DOHH2 (cell line): ENCODE measurements around the gene CCDC24.

Experiments used
- H3F3A ChIP-seq: fragments of 200-600 bp; sonication (generic), shearing (Covaris generic); 2 replicates; pipeline ENCODE4 v1.6.0; 2016; ENCODE audit warnings: antibody characterized with exemption, mild to moderate bottlenecking; ENCODE audit not compliant: control insufficient read depth, insufficient read depth
- H3K27ac ChIP-seq: fragments of 200-600 bp; sonication (generic); 2 replicates; pipeline ENCODE4 v1.5.1; 2014; ENCODE audit warnings: low read depth, mild to moderate bottlenecking, low read length, moderate library complexity
- H3K27me3 ChIP-seq: fragments of 200-600 bp; sonication (generic); 2 replicates; pipeline ENCODE4 v1.6.1; 2014; ENCODE audit warnings: mild to moderate bottlenecking, low read length, mixed read lengths; ENCODE audit not compliant: control insufficient read depth
- H3K36me3 ChIP-seq: fragments of 200-600 bp; sonication (generic); 2 replicates; pipeline ENCODE4 v1.6.1; 2014; ENCODE audit warnings: mild to moderate bottlenecking, low read length, moderate library complexity, mixed read lengths; ENCODE audit not compliant: control insufficient read depth
- H3K4me1 ChIP-seq: fragments of 200-600 bp; sonication (generic); 2 replicates; pipeline ENCODE4 v1.6.1; 2014; ENCODE audit warnings: mild to moderate bottlenecking, low read length, mixed read lengths; ENCODE audit not compliant: control insufficient read depth
- H3K4me2 ChIP-seq: fragments of 200-600 bp; sonication (generic); 2 replicates; pipeline ENCODE4 v1.6.0; 2014; ENCODE audit warnings: mild to moderate bottlenecking, low read length, moderate library complexity
- H3K4me3 ChIP-seq: fragments of 200-600 bp; sonication (generic); 2 replicates; pipeline ENCODE4 v1.5.1; 2014; ENCODE audit warnings: mild to moderate bottlenecking, low read length, mixed read lengths
- H3K79me2 ChIP-seq: fragments of 200-600 bp; sonication (generic); 2 replicates; pipeline ENCODE4 v1.6.1; 2014; ENCODE audit warnings: mild to moderate bottlenecking, low read length, mixed read lengths; ENCODE audit not compliant: control insufficient read depth
- H3K9me2 ChIP-seq: fragments of 200-600 bp; sonication (generic); replicated peaks from 2 replicates; pipeline ENCODE4 v1.6.1; 2014; ENCODE audit warnings: mild to moderate bottlenecking, low read length, mixed read lengths; ENCODE audit not compliant: control insufficient read depth
- H3K9me3 ChIP-seq: fragments of 200-600 bp; sonication (generic); 2 replicates; pipeline ENCODE4 v1.6.1; 2014; ENCODE audit warnings: antibody characterized with exemption, low read length, mixed read lengths; ENCODE audit not compliant: control insufficient read depth, insufficient read depth
- H4K20me1 ChIP-seq: fragments of 200-600 bp; sonication (generic); 2 replicates; pipeline ENCODE4 v1.6.0; 2014; ENCODE audit warnings: low read depth, mild to moderate bottlenecking, antibody characterized with exemption, low read length, moderate library complexity; ENCODE audit not compliant: control insufficient read depth, insufficient read depth
- EZH2phosphoT487 ChIP-seq: fragments of 200-600 bp; sonication (generic); IDR thresholded peaks from 2 replicates; pipeline ENCODE4 v1.6.1; 2017; ENCODE audit warnings: borderline replicate concordance, mild to moderate bottlenecking, antibody characterized with exemption, low read length, moderate library complexity, mixed read lengths
- TF ChIP-seq, protein P1 (sequence below): fragments of 200-600 bp; sonication (generic); IDR thresholded peaks from one replicate; pipeline ENCODE4 v1.5.1; 2014; ENCODE audit warnings: antibody characterized with exemption, mild to moderate bottlenecking, low read depth, low read length; ENCODE audit not compliant: poor library complexity, severe bottlenecking

Gene CCDC24

DNA sequence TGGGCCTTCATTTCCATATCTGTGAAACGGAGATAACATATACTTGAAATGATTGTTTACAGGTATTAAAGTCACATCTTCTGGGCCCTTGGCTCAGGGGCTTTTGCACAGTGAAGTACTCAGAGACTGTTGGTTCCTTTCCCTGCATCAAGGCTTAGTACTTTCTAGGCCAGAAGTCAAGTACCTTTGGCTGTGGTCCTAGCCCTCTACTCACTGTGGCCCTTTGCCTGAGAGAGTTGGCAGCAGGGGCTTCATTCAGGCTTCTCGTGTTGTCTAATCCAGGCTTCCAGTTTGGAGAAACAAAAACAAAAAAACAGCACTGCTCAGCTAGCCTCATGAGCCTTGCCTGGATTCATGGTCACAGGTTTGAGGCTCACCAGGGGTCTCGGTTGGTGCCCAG lies 29.7 kb upstream of the CCDC24 start:
- H3K27ac ChIP-seq, result no peak overlapping the region
- no peaks in the 10 kb centered on the region for H3K27me3 ChIP-seq
- H3K9me3 ChIP-seq, result no peaks in the 10 kb centered on the region
- H3K79me2 ChIP-seq, result no peaks in the 10 kb centered on the region
- H4K20me1 ChIP-seq, result no peaks in the 10 kb centered on the region
- H3K4me2 ChIP-seq, result no peak overlapping the region
- H3K4me3 ChIP-seq, result no peak overlapping the region
- no peaks in the 10 kb centered on the region for H3K4me1 ChIP-seq
- H3K36me3 ChIP-seq, result peaks cover 24% of the 10 kb centered on the region
- no peaks in the 10 kb centered on the region for H3K9me2 ChIP-seq
- H3F3A ChIP-seq, result no peaks in the 10 kb centered on the region
- no peak for TF ChIP-seq EZH2phosphoT487
- TF ChIP-seq, protein P1, sequence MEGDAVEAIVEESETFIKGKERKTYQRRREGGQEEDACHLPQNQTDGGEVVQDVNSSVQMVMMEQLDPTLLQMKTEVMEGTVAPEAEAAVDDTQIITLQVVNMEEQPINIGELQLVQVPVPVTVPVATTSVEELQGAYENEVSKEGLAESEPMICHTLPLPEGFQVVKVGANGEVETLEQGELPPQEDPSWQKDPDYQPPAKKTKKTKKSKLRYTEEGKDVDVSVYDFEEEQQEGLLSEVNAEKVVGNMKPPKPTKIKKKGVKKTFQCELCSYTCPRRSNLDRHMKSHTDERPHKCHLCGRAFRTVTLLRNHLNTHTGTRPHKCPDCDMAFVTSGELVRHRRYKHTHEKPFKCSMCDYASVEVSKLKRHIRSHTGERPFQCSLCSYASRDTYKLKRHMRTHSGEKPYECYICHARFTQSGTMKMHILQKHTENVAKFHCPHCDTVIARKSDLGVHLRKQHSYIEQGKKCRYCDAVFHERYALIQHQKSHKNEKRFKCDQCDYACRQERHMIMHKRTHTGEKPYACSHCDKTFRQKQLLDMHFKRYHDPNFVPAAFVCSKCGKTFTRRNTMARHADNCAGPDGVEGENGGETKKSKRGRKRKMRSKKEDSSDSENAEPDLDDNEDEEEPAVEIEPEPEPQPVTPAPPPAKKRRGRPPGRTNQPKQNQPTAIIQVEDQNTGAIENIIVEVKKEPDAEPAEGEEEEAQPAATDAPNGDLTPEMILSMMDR, result no peak

DNA sequence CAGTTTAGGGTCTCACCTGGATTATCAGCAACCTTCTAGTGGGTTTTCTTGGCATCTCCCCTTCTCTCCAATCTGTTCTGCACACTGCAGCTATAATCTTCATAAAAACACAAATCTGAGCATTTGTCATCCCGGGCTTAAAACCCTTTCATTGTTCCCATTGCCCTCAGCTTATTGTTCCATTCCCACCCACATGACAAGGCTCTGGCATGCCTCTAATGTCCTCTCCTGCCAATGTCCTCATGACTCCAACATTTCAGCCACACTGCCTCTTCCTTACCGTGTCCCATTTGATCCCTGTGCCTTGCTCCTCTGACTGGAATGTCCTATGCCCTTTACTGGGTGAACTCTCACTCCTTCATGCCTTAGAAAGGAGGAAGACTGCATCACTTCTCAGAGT lies 29.1 kb upstream of the CCDC24 start:
- Histone ChIP-seq H3K27ac (no peak overlapping the region), H3K4me3 (no peak overlapping the region), H3K9me3 (no peaks in the 10 kb centered on the region), H4K20me1 (no peaks in the 10 kb centered on the region), H3F3A (no peaks in the 10 kb centered on the region), H3K36me3 (peaks cover 22% of the 10 kb centered on the region), H3K4me1 (no peaks in the 10 kb centered on the region), H3K4me2 (no peak overlapping the region), H3K9me2 (no peaks in the 10 kb centered on the region), H3K27me3 (no peaks in the 10 kb centered on the region), H3K79me2 (no peaks in the 10 kb centered on the region)
- TF ChIP-seq, protein P1, result no peak
- no peak for TF ChIP-seq EZH2phosphoT487

DNA sequence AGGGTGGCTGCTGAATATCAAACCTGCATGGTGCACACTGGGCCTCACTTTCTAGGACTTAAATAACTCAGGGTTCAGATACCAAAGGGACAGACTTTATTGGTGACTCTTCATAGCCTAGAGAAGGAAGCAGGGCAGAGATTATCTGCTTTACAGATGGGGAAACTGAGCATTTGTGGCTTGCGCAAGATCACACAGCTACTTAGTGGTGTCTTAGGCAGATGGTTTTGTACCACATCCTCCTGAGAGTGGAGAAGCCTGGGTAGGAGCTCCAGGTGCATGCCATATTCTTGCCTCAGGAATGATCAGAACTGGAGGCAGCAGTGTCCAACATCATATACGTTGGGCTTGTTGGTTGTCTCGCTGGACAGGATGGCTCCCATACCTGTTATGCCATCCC lies 28.4 kb upstream of the CCDC24 start:
- Histone ChIP-seq H4K20me1 (no peaks in the 10 kb centered on the region), H3F3A (no peaks in the 10 kb centered on the region), H3K36me3 (peaks cover 16% of the 10 kb centered on the region; the same call in 1 of the 2 replicates), H3K27me3 (no peaks in the 10 kb centered on the region), H3K79me2 (no peaks in the 10 kb centered on the region), H3K9me3 (no peaks in the 10 kb centered on the region), H3K4me3 (no peak overlapping the region), H3K4me1 (no peaks in the 10 kb centered on the region), H3K4me2 (no peak overlapping the region), H3K9me2 (no peaks in the 10 kb centered on the region), H3K27ac (no peak overlapping the region)
- TF ChIP-seq, protein P1, result no peak
- TF ChIP-seq EZH2phosphoT487, result no peak

DNA sequence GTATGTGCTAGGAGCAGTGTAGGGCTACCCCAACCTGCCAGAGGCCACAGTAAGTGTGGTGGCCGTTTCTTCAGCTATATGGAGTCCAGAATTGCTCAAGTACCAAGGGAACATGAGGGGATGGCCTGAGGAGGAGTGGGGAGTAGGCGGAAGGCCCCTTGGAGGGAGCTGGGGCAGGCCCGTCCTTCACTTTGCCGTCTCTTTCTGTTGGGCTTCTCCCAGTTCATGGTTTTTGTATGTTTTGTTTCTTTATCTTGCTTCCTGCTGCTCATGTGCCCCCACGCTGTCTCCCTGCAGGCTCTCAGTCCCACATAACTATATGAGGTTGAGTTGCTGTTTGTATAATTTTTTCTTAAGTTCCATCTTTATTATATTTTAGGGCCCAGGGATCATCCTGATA lies 27.5 kb upstream of the CCDC24 start:
- Histone ChIP-seq H3K4me2 (no peak overlapping the region), H3K9me3 (no peaks in the 10 kb centered on the region), H3K79me2 (no peaks in the 10 kb centered on the region), H3K9me2 (no peaks in the 10 kb centered on the region), H3K36me3 (peaks cover 8% of the 10 kb centered on the region; the same call in 1 of the 2 replicates), H3K4me1 (no peaks in the 10 kb centered on the region), H3K27me3 (no peaks in the 10 kb centered on the region), H3F3A (no peaks in the 10 kb centered on the region; the same call in 1 of the 2 replicates), H3K27ac (no peak overlapping the region), H3K4me3 (no peak overlapping the region), H4K20me1 (no peaks in the 10 kb centered on the region)
- no peak for TF ChIP-seq EZH2phosphoT487
- TF ChIP-seq, protein P1, result no peak
